HepG2 (cell line): ENCODE measurements around the gene TRIM25. TPM values are rescaled to one million over a fixed set of nuclear protein-coding genes. Genes with fewer than 3 reads are reported as not detected.

Experiments
- ARHGAP35 ChIP-seq: sonication (generic); formaldehyde crosslinking; IDR thresholded peaks from 2 replicates; pipeline ENCODE4 v1.9.0; 2022; ENCODE audit warnings: mild to moderate bottlenecking, inconsistent platforms, moderate library complexity, missing genetic modification reagents, borderline replicate concordance
- ARID5B ChIP-seq: IDR thresholded peaks from 2 replicates; pipeline ENCODE4 v1.4.0; 2020; ENCODE audit warnings: mild to moderate bottlenecking, missing genetic modification reagents
- CCDC6 ChIP-seq: sonication (generic); formaldehyde crosslinking; IDR thresholded peaks from 2 replicates; pipeline ENCODE4 v1.8.1; 2022; ENCODE audit warnings: mild to moderate bottlenecking, missing genetic modification reagents, moderate library complexity
- MAFF ChIP-seq: IDR thresholded peaks from 2 replicates; pipeline ENCODE4 v1.6.1; 2011; ENCODE audit warnings: low read depth, low read length, improper control_type of control experiment
- MTA1 ChIP-seq: sonication (generic); formaldehyde crosslinking; IDR thresholded peaks from 2 replicates; pipeline ENCODE4 v1.4.0; 2020; ENCODE audit warnings: missing genetic modification reagents, mild to moderate bottlenecking, borderline replicate concordance
- TBP ChIP-seq: sonication (generic); formaldehyde crosslinking; IDR thresholded peaks from 2 replicates; pipeline ENCODE4 v1.5.0; 2020; ENCODE audit warnings: missing genetic modification reagents
- TERF1 ChIP-seq: sonication (generic); formaldehyde crosslinking; IDR thresholded peaks from 2 replicates; pipeline ENCODE4 v1.8.0; 2022; ENCODE audit warnings: mild to moderate bottlenecking, missing genetic modification reagents, moderate library complexity
- ZFP82 ChIP-seq: sonication (generic); formaldehyde crosslinking; IDR thresholded peaks from 2 replicates; pipeline ENCODE4 v1.5.1; 2020; ENCODE audit warnings: mild to moderate bottlenecking, missing genetic modification reagents, borderline replicate concordance
- ZNF101 ChIP-seq: sonication (generic); formaldehyde crosslinking; IDR thresholded peaks from 2 replicates; pipeline ENCODE4 v1.4.0; 2020; ENCODE audit warnings: mild to moderate bottlenecking, low read depth, missing genetic modification reagents, borderline replicate concordance
- ZNF230 ChIP-seq: sonication (generic); formaldehyde crosslinking; IDR thresholded peaks from 2 replicates; pipeline ENCODE4 v1.4.0; 2020; ENCODE audit warnings: mild to moderate bottlenecking, missing genetic modification reagents
- ZNF546 ChIP-seq: sonication (generic); formaldehyde crosslinking; conservative IDR thresholded peaks from 2 replicates; pipeline ENCODE4 v1.8.1; 2023; ENCODE audit warnings: mild to moderate bottlenecking, missing genetic modification reagents
- polyA plus RNA-seq, 8 experiments: library from polyadenylated mRNA; depleted of rRNA in 3 of 8; stranded (reverse) in 7 of 8; unstranded in 1 of 8; fragments of >200 nt; fragmentation: Illumina TruSeq in 4 of 8; extraction: Trizol in 4 of 8; gene quantifications; 2 replicates each; pipeline versions ENCODE4 v1.2.1 to v1.2.3, GENCODE V29; 2011 to 2016; ENCODE audit warnings: low read depth in 4 of 8, missing spikeins in 1 of 8, mixed read lengths in 1 of 8; ENCODE audit not compliant: insufficient read depth in 1 of 8
- total RNA-seq, 5 experiments: library from RNA; depleted of rRNA; stranded (reverse); fragments of >200 nt; fragmentation: Illumina TruSeq; extraction: Trizol; gene quantifications; 2 replicates each; pipeline ENCODE4 v1.2.3, GENCODE V29; 2016; ENCODE audit warnings: low read depth in 1 of 5
- TF ChIP-seq, protein P1 (sequence below): sonication (generic); formaldehyde crosslinking; IDR thresholded peaks from 2 replicates; pipeline ENCODE4 v1.4.0; 2020; ENCODE audit warnings: missing genetic modification reagents
- TF ChIP-seq, protein P2 (sequence below): sonication (generic); formaldehyde crosslinking; IDR thresholded peaks from 2 replicates; pipeline ENCODE4 v1.5.0; 2020; ENCODE audit warnings: missing genetic modification reagents
- TF ChIP-seq, protein P3 (sequence below): sonication (generic); formaldehyde crosslinking; IDR thresholded peaks from 2 replicates; pipeline ENCODE4 v1.4.0; 2020; ENCODE audit warnings: mild to moderate bottlenecking, missing genetic modification reagents

TRIM25 gene
- total and polyA plus RNA-seq, 2 of the 13 experiments (the other 11 are each of a cell fraction or from before 2014, with no cell fraction given) = 30.8 to 42.2 TPM

GRCh38 chr17:56960596-56961538 lies 47.0 kb upstream of the TRIM25 start, which contains the start of gene COIL (continued):
- TF ChIP-seq ARHGAP35 (CRISPR knock-in tag) (peak; percentile 91), ZFP82 (0 out of 2 replicates have a peak, but pooled peaks have one; percentile 64), ZNF101 (no peak), CCDC6 (CRISPR knock-in tag) (peak; percentile 54; the same call in 1 of the 2 replicates), ARID5B (CRISPR knock-in tag) (peak; percentile 74), TERF1 (CRISPR knock-in tag) (no peak), ZNF546 (CRISPR knock-in tag) (no peak; the same call in 1 of the 2 replicates), TBP (CRISPR knock-in tag) (no peak), ZNF230 (peak; percentile 87), MAFF (no peak), MTA1 (CRISPR knock-in tag) (no peak)
- TF ChIP-seq, protein P1, sequence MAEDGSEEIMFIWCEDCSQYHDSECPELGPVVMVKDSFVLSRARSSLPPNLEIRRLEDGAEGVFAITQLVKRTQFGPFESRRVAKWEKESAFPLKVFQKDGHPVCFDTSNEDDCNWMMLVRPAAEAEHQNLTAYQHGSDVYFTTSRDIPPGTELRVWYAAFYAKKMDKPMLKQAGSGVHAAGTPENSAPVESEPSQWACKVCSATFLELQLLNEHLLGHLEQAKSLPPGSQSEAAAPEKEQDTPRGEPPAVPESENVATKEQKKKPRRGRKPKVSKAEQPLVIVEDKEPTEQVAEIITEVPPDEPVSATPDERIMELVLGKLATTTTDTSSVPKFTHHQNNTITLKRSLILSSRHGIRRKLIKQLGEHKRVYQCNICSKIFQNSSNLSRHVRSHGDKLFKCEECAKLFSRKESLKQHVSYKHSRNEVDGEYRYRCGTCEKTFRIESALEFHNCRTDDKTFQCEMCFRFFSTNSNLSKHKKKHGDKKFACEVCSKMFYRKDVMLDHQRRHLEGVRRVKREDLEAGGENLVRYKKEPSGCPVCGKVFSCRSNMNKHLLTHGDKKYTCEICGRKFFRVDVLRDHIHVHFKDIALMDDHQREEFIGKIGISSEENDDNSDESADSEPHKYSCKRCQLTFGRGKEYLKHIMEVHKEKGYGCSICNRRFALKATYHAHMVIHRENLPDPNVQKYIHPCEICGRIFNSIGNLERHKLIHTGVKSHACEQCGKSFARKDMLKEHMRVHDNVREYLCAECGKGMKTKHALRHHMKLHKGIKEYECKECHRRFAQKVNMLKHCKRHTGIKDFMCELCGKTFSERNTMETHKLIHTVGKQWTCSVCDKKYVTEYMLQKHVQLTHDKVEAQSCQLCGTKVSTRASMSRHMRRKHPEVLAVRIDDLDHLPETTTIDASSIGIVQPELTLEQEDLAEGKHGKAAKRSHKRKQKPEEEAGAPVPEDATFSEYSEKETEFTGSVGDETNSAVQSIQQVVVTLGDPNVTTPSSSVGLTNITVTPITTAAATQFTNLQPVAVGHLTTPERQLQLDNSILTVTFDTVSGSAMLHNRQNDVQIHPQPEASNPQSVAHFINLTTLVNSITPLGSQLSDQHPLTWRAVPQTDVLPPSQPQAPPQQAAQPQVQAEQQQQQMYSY (CRISPR knock-in tag) = no peak
- TF ChIP-seq, protein P2, sequence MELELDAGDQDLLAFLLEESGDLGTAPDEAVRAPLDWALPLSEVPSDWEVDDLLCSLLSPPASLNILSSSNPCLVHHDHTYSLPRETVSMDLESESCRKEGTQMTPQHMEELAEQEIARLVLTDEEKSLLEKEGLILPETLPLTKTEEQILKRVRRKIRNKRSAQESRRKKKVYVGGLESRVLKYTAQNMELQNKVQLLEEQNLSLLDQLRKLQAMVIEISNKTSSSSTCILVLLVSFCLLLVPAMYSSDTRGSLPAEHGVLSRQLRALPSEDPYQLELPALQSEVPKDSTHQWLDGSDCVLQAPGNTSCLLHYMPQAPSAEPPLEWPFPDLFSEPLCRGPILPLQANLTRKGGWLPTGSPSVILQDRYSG = peak; percentile 87; the same call in 1 of the 2 replicates
- TF ChIP-seq, protein P3, sequence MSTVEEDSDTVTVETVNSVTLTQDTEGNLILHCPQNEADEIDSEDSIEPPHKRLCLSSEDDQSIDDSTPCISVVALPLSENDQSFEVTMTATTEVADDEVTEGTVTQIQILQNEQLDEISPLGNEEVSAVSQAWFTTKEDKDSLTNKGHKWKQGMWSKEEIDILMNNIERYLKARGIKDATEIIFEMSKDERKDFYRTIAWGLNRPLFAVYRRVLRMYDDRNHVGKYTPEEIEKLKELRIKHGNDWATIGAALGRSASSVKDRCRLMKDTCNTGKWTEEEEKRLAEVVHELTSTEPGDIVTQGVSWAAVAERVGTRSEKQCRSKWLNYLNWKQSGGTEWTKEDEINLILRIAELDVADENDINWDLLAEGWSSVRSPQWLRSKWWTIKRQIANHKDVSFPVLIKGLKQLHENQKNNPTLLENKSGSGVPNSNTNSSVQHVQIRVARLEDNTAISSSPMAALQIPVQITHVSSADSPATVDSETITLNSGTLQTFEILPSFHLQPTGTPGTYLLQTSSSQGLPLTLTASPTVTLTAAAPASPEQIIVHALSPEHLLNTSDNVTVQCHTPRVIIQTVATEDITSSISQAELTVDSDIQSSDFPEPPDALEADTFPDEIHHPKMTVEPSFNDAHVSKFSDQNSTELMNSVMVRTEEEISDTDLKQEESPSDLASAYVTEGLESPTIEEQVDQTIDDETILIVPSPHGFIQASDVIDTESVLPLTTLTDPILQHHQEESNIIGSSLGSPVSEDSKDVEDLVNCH (CRISPR knock-in tag) = no peak
